ENCODE data around the gene PDZK1IP1.

- TF ChIP-seq YY1 (IDR thresholded peaks at IDR 0.05; ENCODE audit: insufficient read depth, insufficient read length) (no peak), ZNF274 (IDR thresholded peaks at IDR 0.05; ENCODE audit: low read depth, low read length) (no peak)
Measured at GRCh38 chr1:47227341-47228232, 37.8 kb upstream of the PDZK1IP1 start.

Measured in NT2/D1 (cell line).